Suppressor macrophage treated with lipopolysaccharide for 1 hour (primary cell): Measurements from ENCODE around the gene CHIT1.

Experiments
- DNase-seq, 3 donors: peaks; one replicate each; pipeline ENCODE4 v3.0.0-alpha.2; 2020 to 2022

The CHIT1 gene

DNA sequence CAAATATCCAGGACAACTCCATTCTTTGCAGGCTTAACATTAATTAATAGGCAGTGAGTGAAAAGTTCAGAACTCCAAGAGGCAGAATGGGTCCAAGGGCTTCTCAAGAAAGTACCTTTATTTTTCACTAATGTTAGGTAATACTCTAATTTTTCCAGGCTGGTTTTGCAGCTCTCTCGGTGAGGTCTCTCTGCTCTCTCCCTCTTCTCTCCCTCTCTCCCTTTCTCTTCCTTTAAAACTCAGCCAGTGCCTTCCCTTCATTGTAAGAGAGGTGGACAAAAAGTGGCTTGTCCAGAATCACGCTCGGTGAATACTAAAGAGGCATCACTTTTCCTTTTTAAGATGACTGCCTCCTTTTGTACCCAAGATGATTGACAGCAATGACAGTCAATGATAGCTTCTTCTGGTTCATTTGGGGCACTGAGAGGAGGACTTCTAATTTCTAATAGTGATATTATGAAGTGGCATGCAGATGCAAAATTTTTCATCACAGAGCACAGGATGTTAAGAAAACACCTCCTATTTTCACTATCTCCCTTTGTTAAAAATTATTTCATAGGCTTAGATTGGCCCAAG, 41.7 kb downstream of the CHIT1 start:
- DNase-seq = no peak

DNA sequence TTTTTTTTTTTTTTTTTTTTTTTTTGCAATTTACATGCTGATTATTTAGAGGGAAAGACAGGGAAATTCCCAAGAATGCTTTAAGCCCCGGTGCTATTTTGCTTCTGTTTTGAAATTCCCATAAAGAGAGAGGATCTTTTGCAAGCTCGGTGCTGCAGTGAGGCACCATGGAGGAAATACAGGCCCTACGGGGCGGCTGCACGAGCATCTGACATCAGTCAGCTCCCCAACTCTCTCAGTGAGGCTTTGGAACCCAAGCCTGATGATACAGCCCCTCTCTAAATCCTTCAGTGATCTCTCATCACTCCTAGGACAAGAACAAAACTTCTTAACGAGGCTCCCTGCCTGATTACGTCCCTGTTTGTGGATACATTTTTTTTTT, 42.2 kb downstream of the CHIT1 start:
- peak; percentile 88 to 97 (median 90) for DNase-seq

DNA sequence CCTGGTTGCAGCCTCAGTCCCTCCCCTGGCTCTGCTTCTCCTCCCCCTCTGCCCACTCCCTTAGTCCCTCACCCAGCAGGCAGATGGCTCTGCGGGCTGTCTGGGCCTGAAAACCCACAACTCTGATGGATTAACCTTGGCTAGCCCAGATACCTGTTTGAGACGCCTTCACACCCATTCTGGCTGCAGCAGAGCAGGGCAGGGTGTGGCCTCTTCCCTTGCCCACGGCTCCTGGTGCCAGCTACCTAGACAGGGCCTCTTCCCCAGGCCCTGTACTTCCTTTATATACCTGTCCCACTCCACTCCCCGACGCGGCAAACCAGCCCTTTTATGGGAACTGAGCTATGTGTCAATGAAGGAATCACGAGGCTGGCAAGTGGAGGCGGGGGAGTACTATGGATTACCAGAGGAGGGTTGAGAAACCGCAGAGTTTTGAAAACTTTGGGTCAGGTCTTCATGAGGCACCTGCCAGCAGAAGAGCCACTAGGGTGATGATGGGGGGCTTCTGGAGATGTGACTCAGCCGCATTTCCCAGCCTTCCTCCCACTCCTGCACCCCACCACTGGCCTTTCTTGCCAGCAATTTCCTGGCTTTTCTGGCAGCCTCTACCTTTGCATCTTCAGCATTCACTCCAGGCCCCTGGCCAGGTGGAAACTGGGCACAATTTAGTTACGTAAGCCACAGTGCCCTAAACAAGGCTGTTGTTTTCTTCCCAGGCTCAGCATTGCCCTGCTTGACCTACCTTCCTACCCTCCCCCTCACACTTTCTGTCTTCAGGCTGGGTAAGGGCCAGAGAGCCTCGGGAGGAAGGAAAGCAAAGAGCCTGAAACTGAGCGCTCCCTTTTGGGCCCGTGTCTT, 42.8 kb downstream of the CHIT1 start, which contains the start of gene CHI3L1:
TSS of gene CHI3L1 (minus strand) at position 259 of the 858 bp plus-strand sequence. CDS start at position 178, 81 bp downstream.
- peak; percentile 86 to 95 (median 92) for DNase-seq

DNA sequence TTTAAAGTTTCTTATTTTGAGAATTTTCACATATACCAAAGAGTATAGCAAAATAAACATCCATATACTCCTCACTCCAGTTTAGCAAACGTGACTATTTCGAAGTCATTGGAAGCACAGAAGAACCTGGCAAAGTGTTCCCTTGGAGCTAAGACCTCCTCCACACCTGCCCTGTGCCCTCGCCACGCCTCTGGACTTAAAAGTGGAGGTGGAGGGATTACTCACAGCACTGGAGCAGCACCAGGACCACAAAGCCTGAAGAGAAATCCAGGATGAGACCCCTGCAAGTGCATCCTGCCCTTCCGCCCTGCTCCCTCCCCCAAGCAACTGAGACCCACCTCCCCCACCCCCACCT, 43.4 kb downstream of the CHIT1 start:
- DNase-seq = no peak

DNA sequence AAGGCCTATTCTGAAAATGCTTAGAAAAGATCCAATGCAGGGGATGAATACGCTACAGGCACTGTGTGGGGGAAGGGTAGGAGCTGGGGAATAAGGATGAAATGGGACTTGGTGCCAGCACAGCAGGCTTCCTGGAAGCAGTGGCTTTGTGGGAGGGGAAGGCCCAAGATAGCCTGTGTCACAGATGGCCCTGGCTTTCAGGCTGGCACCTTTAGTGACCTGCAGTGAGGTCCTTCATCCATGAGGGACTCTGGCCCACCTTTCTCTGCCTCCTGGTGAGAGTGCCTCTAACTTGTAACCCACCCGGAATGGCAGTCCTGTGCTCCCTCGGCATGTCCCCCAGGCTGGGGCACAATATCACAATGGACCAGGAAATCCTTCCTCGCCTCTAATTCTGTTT, 43.9 kb downstream of the CHIT1 start:
- DNase-seq = peak in 1 of 3 donors; percentile 29

DNA sequence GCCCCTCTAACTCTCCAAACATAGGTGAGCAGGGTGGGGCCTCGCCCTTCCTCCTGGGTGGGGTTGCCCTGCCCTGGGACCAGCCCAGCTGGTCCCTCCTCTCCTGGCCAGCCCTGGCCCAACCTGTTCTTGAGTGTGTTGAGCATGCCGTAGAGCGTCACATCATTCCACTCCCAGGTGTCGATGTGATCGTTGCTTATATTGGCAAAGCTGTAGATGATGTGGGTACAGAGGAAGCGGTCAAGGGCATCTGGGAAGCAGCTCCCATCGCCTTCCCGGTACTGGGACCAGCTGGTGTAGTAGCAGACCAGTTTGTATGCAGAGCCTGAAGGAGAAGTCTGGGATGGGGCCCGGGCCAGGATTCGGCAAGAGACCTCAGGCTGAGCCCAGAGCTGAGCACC, 44.4 kb downstream of the CHIT1 start:
- DNase-seq = no peak

GRCh38 chr1:203184467-203184866, 45.0 kb downstream of the CHIT1 start:
- no peak for DNase-seq

DNA sequence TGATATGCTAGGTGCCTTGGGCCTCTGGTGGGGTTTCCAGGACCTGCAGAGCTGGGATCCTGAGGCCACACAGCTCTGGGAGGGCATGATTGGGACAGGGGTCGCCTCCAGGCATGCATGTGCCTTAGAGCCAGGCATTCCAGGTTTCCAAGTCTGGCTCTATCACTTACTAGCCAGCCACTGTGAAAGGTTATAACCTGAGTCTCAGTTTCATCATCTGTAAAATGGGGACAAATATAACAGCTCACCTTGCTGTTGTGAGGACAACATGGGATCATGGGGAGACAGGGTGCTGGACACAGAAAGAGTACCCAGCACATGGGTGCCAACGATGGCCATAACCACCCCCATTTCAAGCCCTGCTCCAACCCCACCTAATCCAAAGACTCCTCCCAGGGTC, 45.6 kb downstream of the CHIT1 start:
- no peak for DNase-seq

GRCh38 chr1:203182387-203182953, 47.0 kb downstream of the CHIT1 start:
- DNase-seq = no peak

DNA sequence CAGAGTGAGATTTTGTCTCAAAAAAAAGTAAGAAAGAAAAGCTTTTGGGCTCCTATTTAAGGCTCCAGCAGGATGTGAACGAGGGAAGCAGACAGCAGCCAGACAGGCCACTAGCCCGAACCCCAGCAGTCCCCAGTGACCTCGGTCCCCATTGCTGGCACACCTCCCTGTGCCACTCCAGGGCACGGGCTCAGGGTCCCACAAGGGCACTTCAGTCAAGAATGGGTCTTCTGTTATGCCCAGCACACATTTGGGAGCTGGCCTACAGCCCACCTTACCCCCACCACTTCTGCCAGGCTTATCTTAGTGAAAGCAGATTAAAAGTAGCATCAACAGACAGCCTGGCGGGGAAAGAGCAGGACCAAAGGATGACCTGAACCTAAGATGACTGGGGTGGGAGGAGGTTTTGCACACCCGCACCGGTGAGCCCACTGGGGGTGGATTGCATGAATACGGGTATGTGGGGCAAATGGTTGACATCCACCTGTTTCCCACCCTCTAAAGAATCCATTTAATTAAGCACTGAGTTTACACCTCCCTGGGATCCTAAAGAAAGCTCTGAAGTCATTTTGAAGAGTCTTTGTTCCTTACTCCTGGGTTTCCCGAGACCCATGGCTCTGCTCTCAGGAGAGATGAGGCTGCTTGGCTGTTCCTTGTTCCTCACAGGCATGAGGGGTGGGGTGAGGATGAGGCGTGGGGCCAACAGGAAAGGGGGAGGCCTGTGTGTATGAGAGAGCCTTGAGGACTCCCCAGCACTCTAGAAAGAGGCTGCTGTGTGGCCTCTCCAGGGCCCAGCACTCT, 47.7 kb downstream of the CHIT1 start:
- peak in 1 of 3 donors; percentile 35 for DNase-seq

DNA sequence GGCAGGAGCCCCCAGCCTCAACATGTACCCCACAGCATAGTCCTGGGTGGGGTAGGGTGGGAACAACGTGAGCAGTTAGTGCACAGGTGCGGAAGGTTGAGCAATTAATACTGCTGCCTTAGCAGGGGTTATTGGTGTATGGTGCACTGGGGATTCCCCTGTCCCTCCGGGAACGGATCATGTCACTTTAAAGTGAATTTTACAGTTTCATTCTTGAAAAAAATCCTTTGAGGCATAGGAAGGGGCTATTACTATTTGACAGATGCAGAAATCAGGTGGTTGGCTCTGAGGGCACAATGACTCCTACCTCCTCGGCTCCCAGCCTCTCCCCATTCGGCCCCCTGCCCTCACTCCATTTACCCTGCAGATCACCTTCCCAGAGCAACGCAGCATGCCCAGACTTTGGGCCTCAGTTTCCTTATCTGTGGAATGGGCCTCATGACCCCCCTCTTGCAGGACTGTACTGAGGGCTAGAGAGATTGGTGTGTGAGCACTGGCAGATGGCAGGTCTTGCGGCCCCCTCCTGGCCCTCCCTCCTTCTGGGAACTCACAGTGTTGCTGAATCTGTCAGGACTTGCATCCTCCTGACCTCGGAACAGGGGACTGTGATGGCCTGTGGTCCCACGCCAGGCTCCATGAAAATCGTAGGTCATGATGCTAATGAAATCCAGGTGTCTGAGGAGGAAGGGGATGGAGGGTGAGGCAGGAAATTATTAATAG, 48.7 kb downstream of the CHIT1 start:
- no peak for DNase-seq

GRCh38 chr1:203179667-203180005, 49.8 kb downstream of the CHIT1 start:
- no peak for DNase-seq

DNA sequence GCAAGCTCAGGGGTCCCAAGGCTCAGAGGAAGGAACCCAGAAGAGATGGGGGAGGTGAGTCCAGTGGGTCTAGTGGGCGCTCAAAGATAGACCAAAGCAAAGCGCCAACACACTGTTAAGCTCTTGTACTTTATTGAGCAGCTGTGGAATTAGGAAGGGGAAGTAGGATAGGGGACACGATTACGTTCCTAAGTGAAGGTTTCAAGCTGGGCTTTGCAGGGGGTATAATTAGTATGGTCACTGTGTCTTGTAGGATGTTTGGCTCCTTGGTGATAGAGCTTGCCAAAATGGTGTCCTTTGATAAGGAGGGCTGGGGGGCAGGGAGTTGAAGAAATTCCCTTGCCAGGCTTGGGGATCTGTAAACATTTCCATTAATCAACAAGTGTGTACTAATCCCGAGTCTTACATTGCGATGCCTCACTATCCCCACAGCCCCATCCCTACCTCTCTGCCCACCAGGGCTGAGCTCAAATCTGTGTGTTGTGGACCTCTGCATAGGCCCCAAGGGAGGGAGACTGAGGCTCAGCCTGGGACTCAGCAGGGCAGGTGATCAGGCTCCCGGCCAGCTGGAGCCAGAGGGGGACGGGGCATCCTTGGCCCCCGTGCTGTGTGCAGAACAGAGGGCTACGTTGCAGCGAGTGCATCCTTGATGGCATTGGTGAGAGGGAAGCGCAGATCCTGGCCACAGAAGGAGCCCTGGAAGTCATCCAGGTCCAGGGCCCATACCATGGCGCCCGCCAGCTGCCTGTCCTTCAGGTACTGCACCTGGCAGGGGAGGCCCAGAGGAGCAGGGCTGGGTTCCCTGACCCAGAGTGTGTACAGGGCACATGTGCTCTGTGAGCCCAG, 50.4 kb downstream of the CHIT1 start:
- DNase-seq = peak in 2 of 3 donors; percentile 18 to 32

GRCh38 chr1:203178083-203178482, 51.4 kb downstream of the CHIT1 start:
- DNase-seq = peak in 1 of 3 donors; percentile 21

- peak; percentile 81 to 85 (median 83) for DNase-seq
Measured at GRCh38 chr1:203177470-203178039, 51.9 kb downstream of the CHIT1 start.

DNA sequence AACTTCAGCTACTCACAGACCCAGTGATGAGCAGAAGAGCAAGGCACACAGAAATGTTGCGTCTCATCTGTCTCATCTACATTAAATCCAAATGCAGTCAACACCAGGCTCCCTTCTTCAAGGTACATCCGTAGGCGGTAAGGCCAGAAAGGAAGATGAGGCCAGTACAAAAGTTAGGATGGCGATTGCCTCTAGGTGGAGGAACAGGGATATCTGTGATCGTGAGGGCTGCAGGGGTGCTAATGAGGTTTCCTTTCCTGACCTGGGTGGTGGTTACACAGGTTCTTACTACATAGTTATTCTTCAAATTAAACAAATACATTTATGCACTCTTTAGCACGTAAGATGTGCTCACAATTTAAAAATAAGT, 52.5 kb downstream of the CHIT1 start:
- DNase-seq = peak in 1 of 3 donors; percentile 32

DNA sequence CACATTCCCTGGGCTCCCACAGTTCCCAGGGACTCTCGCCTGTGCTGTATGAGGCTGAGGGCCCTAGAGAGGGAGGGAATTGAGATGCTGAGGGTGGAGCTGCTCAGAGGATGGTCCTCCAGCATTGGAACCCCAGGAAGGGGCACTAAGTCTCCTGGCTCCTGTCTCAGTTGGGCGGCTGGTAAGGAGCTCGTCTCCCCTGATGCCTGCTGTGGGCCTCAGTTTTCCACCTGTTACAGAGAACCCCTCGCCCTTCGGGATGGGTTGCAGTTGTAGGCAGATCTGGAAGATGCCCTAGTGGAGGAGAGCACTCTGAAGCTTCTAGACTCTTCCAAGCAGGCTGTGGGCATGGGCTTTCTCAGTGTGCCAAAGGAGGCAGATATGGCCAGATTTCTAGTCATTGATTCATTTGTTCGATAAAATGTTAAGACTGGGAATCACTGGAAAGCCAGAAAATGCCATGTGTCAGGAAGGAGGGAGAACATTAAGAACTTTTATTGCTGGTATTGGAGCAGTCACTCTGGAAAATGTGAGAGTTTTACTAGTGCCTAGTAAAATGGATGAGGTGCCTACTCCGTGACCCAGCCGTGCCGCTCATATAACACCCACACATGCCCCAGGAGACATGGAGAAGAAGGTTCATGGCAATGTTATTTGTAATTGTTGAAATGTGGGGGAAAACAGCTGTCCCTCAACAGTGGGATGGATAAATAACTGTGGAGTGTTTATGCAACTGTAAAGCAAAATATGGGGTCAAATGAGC, 53.0 kb downstream of the CHIT1 start:
- DNase-seq = peak in 1 of 3 donors; percentile 57

DNA sequence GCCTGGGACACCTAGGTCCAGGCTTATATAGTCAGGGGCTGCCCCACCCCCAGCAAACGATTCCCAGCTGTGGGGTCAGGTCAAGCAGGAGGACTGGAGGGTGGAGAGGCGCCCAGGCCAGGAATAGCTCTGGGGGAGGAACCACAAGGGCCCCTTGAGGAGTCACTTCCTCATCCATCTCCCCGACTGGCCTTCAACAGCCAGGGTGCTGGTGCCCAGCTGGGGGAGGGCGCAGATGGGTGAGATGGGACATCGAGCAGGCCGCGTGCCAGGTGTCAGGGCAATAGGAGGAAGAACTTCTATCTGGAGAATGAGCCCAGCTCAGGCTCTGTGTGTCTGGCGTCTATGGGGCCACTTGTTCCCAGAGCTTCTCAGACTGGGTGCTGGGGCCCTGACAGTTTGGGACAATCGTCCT, 53.6 kb downstream of the CHIT1 start:
- DNase-seq = peak; percentile 65 to 84 (median 66)

DNA sequence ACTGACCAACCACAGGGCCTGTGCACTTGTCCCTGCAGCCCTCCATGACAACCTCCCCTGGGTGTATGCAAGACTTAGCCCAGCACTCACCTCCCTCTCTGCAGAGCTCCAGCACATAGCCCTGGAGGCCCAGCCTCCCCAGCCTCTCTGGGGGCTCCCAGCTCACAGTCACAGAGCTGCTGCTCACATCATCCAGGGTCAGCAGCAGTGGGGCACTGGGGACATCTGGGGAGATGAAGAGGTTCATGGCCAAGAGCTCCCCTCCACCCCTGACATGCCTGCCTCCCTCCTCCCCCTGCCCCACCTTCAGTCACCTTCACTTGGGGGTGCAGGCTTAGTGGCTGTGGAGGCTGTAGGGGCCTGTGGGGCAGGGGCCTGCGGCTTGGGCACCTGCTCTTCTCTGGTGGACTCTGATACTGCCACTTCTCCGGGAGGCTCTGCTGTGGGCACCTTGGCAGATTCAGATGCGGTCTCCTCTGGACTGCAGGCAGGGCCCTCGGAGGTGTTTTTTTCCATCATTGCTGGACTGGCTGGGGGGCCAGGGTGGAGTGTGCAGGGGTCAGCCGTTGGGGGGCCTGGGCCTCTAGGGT, 54.1 kb downstream of the CHIT1 start, which contains the start of gene MYBPH:
TSS of gene MYBPH (minus strand) at position 590 of the 590 bp plus-strand sequence. CDS start at position 519, 71 bp downstream.
- peak in 1 of 3 donors; percentile 33 for DNase-seq
